Measurements from ENCODE around the gene F2R. TPM values are rescaled to one million over a fixed set of nuclear protein-coding genes. Genes with fewer than 3 reads are reported as not detected.

The F2R gene
- total RNA-seq, 2 experiments from 2014 or later: 39.7 to 44.7 TPM

DNA sequence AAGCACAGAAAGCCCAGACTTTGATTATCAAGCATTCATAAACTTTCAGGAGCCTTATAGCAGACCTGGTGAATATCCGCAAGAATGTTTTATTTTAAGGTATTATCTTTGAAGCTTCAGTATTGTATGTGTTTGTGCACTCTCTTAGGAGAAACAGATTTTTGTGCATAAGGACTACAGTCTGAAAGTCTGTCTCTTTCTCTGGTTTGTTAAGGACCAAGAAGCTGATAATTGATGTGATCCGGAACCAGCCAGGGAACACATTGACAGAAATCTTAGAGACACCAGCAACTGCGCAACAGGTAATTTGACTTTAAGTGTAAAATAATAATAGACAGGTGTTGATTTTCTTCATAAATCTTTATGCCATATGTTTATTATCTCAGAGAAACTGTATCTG, 22.8 kb upstream of the F2R start:
- no peak overlapping the region for H3K27ac Mint-ChIP-seq
- H3K4me1 Mint-ChIP-seq: peaks cover 34% of the 10 kb centered on the region
- ATAC-seq (no peak), DNase-seq (no peak)
- H3K27me3 Mint-ChIP-seq: no peaks in the 10 kb centered on the region
- no peak overlapping the region for H3K4me3 Mint-ChIP-seq
- H3K36me3 Mint-ChIP-seq: peaks cover 59% of the 10 kb centered on the region
- CTCF ChIA-PET: interaction anchor here (0.9 to 3.7 kb wide), 3 partner anchors 12 to 91 kb away, joined by 3 to 18 read pairs (median 4); no protein-coding TSS in a partner anchor
- H3K9me3 Mint-ChIP-seq (ENCODE audit: low read depth): no peaks in the 10 kb centered on the region

DNA sequence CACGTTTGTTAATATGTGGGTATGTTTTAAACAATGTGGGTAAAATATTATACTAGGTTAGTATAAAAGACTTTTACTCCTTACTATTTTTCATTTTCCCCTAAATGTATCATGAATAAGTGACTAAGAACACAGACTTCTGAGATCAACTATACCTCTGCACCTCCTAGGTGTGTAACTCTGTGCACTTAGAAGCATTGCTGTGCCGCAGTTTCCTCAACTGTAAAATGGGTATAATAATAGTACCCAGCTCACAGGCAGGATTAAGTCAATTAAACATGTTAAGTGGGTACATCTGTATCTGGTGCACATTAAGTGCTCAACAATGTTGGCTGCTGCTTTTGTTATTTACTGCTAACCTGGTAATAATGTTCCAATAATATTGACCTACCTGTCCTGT, 21.6 kb upstream of the F2R start:
- Mint-ChIP-seq H3K4me3 (no peak overlapping the region), H3K9me3 (ENCODE audit: low read depth) (no peaks in the 10 kb centered on the region), H3K27me3 (no peaks in the 10 kb centered on the region), H3K36me3 (peaks cover 60% of the 10 kb centered on the region), H3K4me1 (peaks cover 39% of the 10 kb centered on the region), H3K27ac (no peak overlapping the region)
- ATAC-seq (no peak), DNase-seq (no peak)
- CTCF ChIA-PET: interaction anchor here (1.1 to 3.7 kb wide), 2 partner anchors 80 kb away, joined by 3 to 18 read pairs; no protein-coding TSS in a partner anchor

- Mint-ChIP-seq H3K4me3 (no peak overlapping the region), H3K36me3 (peaks cover 53% of the 10 kb centered on the region), H3K27me3 (no peaks in the 10 kb centered on the region), H3K9me3 (ENCODE audit: low read depth) (no peaks in the 10 kb centered on the region), H3K27ac (no peak overlapping the region), H3K4me1 (peaks cover 35% of the 10 kb centered on the region)
- no peak for DNase-seq
- ATAC-seq: no peak
- CTCF ChIA-PET: interaction anchor here (0.5 to 1.1 kb wide), 2 partner anchors 79 to 242 kb away, joined by 3 read pairs; no protein-coding TSS in a partner anchor
Observed at GRCh38 chr5:76695346-76695745, 20.6 kb upstream of the F2R start.

DNA sequence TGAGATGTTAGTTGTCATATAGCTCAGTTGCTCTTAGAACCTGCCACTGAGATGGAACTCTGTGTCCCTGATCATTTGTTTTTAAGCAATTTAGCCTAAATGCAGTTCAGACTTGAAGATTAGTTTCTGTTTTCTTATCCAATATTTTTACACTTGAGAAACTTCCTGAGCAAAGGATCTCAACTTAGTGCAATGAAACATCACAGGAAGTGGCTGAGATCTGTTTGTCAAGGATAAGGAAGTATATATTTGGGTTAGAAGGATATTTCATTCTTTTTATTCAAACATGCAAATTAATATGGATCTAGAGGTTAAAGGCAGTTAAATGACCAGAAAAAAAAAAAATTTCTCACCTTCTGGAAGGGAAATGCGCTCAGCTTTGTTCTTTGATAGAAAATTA, 19.7 kb upstream of the F2R start:
- Mint-ChIP-seq H3K36me3 (peaks cover 53% of the 10 kb centered on the region), H3K9me3 (ENCODE audit: low read depth) (no peaks in the 10 kb centered on the region), H3K4me1 (peaks cover 36% of the 10 kb centered on the region), H3K27ac (no peak overlapping the region), H3K4me3 (no peak overlapping the region), H3K27me3 (no peaks in the 10 kb centered on the region)
- DNase-seq (no peak), ATAC-seq (no peak)
- CTCF ChIA-PET: interaction anchor here (1.3 kb wide), 1 partner anchor 79 kb away, joined by 5 read pairs; no protein-coding TSS in a partner anchor

- H3K4me3 Mint-ChIP-seq: no peak overlapping the region
- no peak for DNase-seq
- H3K4me1 Mint-ChIP-seq: peaks cover 25% of the 10 kb centered on the region
- CTCF ChIA-PET: no interaction called here
- H3K36me3 Mint-ChIP-seq: peaks cover 60% of the 10 kb centered on the region
- H3K27ac Mint-ChIP-seq: no peak overlapping the region
- no peaks in the 10 kb centered on the region for H3K9me3 Mint-ChIP-seq (ENCODE audit: low read depth)
- ATAC-seq: no peak
- H3K27me3 Mint-ChIP-seq: no peaks in the 10 kb centered on the region
Observed at GRCh38 chr5:76697670-76698069, 18.3 kb upstream of the F2R start.

DNA sequence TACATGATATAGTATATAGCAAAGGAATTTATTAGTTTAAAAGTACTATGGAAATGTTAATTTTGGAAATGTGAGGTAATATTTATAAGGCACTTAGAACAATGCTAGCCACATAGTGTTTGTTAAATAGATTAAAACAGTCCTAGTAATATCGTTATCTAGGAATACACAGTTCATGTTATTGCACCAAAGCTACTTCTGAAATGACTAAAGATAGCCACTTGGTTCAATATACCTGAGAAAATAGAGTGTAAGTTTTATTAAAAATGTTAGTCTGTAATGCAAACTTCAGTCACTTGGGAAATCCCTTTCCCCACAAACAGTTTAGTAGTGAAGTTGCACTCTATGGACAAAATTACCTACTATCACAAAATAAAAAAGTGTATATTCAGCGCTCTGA, 15.4 kb upstream of the F2R start:
- Mint-ChIP-seq H3K36me3 (peaks cover 46% of the 10 kb centered on the region), H3K27me3 (no peaks in the 10 kb centered on the region)
- CTCF ChIA-PET: interaction anchor here (1.5 to 2.4 kb wide), 2 partner anchors 13 to 74 kb away, joined by 3 to 9 read pairs; no protein-coding TSS in a partner anchor

DNA sequence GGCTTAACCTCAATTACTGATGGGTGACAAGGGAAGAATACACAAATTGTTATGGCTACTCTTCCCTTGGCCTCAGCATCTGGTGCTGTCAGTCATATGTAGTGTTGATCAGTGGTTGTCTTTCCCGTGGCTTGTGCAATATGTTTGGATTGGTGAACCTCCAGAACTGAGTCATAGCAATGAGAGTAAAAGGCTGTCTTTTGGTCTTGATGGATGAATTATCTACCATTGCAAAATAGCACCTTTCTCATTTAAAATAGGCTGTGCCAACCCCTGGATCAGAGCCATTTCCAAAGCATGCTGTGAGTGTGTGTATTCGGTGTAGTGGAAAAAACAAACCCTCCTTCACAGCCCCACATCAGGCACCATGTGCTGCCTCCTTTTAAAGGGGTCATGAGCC, 14.6 kb upstream of the F2R start:
- ATAC-seq (no peak), DNase-seq (no peak)
- peaks cover 43% of the 10 kb centered on the region for H3K36me3 Mint-ChIP-seq
- no peaks in the 10 kb centered on the region for H3K9me3 Mint-ChIP-seq (ENCODE audit: low read depth)
- no peak overlapping the region for H3K27ac Mint-ChIP-seq
- H3K27me3 Mint-ChIP-seq: no peaks in the 10 kb centered on the region
- H3K4me1 Mint-ChIP-seq: peaks cover 22% of the 10 kb centered on the region
- no peak overlapping the region for H3K4me3 Mint-ChIP-seq
- CTCF ChIA-PET: interaction anchor here (1.5 to 2.4 kb wide), 2 partner anchors 13 to 73 kb away, joined by 3 to 9 read pairs; no protein-coding TSS in a partner anchor

More for the DNA sequence above, 15.4 kb upstream of the F2R start:
- peaks cover 22% of the 10 kb centered on the region for H3K4me1 Mint-ChIP-seq
- no peak overlapping the region for H3K4me3 Mint-ChIP-seq
- ATAC-seq (no peak), DNase-seq (no peak)
- no peaks in the 10 kb centered on the region for H3K9me3 Mint-ChIP-seq (ENCODE audit: low read depth)
- H3K27ac Mint-ChIP-seq: no peak overlapping the region

DNA sequence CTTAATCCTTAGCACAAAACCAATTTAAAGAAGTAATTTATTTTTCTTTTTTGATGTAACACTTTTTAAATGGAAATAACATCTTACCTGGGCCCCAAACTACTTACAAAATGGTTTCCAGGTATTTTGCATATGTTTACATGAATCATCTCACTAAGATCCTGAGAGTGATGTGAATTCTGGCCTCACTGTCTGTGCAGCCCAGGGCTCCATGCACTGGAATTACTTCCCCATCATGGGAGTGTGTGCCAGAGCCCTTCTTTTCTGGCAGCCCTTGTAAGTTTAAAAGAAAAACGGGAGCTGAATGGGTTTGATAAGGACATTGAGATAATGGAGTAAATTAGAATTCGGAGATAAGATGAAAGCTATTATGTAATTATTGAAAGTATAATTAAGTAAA, 12.2 kb upstream of the F2R start:
- CTCF ChIA-PET: interaction anchor here (1.2 kb wide), 1 partner anchor 11 kb away, joined by 6 read pairs; no protein-coding TSS in a partner anchor
- peaks cover 19% of the 10 kb centered on the region for H3K4me1 Mint-ChIP-seq
- peaks cover 43% of the 10 kb centered on the region for H3K36me3 Mint-ChIP-seq
- DNase-seq: no peak
- no peak for ATAC-seq
- no peak overlapping the region for H3K4me3 Mint-ChIP-seq
- H3K27me3 Mint-ChIP-seq: no peaks in the 10 kb centered on the region
- no peak overlapping the region for H3K27ac Mint-ChIP-seq
- H3K9me3 Mint-ChIP-seq (ENCODE audit: low read depth): no peaks in the 10 kb centered on the region

DNA sequence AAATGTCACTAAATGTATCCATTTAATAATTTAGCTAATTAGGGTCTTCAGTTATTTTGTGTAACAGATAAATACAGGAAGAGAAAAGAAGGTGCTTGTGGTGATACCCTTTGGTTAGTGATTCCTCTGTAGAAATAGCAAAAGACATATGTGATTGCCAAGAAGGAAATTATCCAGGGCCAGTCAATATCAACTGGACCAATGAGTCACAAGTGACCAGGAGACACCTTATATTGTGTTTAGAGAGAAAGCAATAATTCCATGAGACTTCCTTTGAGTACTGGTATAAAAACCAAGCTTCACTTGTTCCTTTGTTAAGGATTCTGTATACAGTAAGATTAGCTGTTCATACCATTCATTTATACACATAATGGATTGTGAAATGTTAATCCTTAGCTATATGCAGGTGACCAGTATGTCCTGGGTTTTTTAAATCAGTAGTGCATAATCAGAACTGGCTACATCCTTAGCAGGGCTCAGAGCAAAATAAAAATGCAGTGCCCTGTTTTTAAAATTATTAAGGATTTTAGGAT, 11.7 kb upstream of the F2R start:
- Mint-ChIP-seq H3K9me3 (ENCODE audit: low read depth) (no peaks in the 10 kb centered on the region), H3K27ac (no peak overlapping the region), H3K36me3 (peaks cover 45% of the 10 kb centered on the region), H3K4me1 (peaks cover 16% of the 10 kb centered on the region), H3K27me3 (no peaks in the 10 kb centered on the region), H3K4me3 (no peak overlapping the region)
- DNase-seq (no peak), ATAC-seq (no peak)
- CTCF ChIA-PET: interaction anchor here (0.8 to 1.2 kb wide), 3 partner anchors 10 to 70 kb away, joined by 3 to 6 read pairs (median 5); no protein-coding TSS in a partner anchor

GRCh38 chr5:76705574-76705973, 10.4 kb upstream of the F2R start:
- H3K4me1 Mint-ChIP-seq: peaks cover 27% of the 10 kb centered on the region
- no peak overlapping the region for H3K4me3 Mint-ChIP-seq
- no peak for ATAC-seq
- H3K9me3 Mint-ChIP-seq (ENCODE audit: low read depth): no peaks in the 10 kb centered on the region
- no peak for DNase-seq
- peak overlapping the region; percentile 15 for H3K27ac Mint-ChIP-seq
- CTCF ChIA-PET: interaction anchor here (0.6 to 1.4 kb wide), 3 partner anchors 13 to 69 kb away, joined by 3 to 4 read pairs (median 4); no protein-coding TSS in a partner anchor
- peaks cover 46% of the 10 kb centered on the region for H3K36me3 Mint-ChIP-seq
- H3K27me3 Mint-ChIP-seq: no peaks in the 10 kb centered on the region

- H3K36me3 Mint-ChIP-seq: peaks cover 26% of the 10 kb centered on the region
- H3K27me3 Mint-ChIP-seq: peaks cover 2% of the 10 kb centered on the region
- DNase-seq (no peak), ATAC-seq (no peak)
- CTCF ChIA-PET: interaction anchor here (1.2 to 6.4 kb wide), 3 partner anchors 27 to 65 kb away, joined by 3 to 32 read pairs (median 4); no protein-coding TSS in a partner anchor
- no peaks in the 10 kb centered on the region for H3K9me3 Mint-ChIP-seq (ENCODE audit: low read depth)
- H3K4me3 Mint-ChIP-seq: no peak overlapping the region
- no peak overlapping the region for H3K27ac Mint-ChIP-seq
- peaks cover 48% of the 10 kb centered on the region for H3K4me1 Mint-ChIP-seq
Observed at GRCh38 chr5:76709762-76710161, 6.2 kb upstream of the F2R start.

- H3K4me1 Mint-ChIP-seq: peaks cover 46% of the 10 kb centered on the region
- DNase-seq (no peak), ATAC-seq (peak; percentile 8)
- peak overlapping the region; percentile 76 for H3K27ac Mint-ChIP-seq
- H3K4me3 Mint-ChIP-seq: peak overlapping the region; percentile 8
- peaks cover 24% of the 10 kb centered on the region for H3K36me3 Mint-ChIP-seq
- no peaks in the 10 kb centered on the region for H3K9me3 Mint-ChIP-seq (ENCODE audit: low read depth)
- CTCF ChIA-PET: interaction anchor here (1.2 to 6.4 kb wide), 2 partner anchors 29 to 64 kb away, joined by 3 to 32 read pairs; no protein-coding TSS in a partner anchor
- H3K27me3 Mint-ChIP-seq: peaks cover 2% of the 10 kb centered on the region
Observed at GRCh38 chr5:76710991-76711390, 4.9 kb upstream of the F2R start.

- Mint-ChIP-seq H3K9me3 (ENCODE audit: low read depth) (no peaks in the 10 kb centered on the region), H3K4me3 (peak overlapping the region; percentile 89), H3K36me3 (peaks cover 24% of the 10 kb centered on the region), H3K27me3 (peaks cover 2% of the 10 kb centered on the region), H3K4me1 (peaks cover 65% of the 10 kb centered on the region), H3K27ac (peak overlapping the region; percentile 90)
- CTCF ChIA-PET: interaction anchor here (0.8 to 5.5 kb wide), 10 partner anchors 9 to 316 kb away, joined by 3 to 59 read pairs (median 6); no protein-coding TSS in a partner anchor
- DNase-seq: peak; percentile 74
- peak; percentile 32 for ATAC-seq
Observed at GRCh38 chr5:76714751-76715485, 1.0 kb upstream of the F2R start.

All from activated CD8-positive, alpha-beta memory T cell treated with anti-CD3 and anti-CD28 coated beads, Interleukin-2, amount 10 ng/mL, durations not matched to agents 7 days and 5 days (primary cell).